ENCODE measurements around the gene ADAMTS15. TPM values are rescaled to one million over a fixed set of nuclear protein-coding genes. Genes with fewer than 3 reads are reported as not detected.
A peak's percentile ranks its signal among the peaks of the same experiment; 100 is the strongest.

The ADAMTS15 gene
- total and polyA plus RNA-seq, 2 of the 4 experiments (the other 2 are of a cell fraction), result 3.0 to 5.0 TPM

DNA sequence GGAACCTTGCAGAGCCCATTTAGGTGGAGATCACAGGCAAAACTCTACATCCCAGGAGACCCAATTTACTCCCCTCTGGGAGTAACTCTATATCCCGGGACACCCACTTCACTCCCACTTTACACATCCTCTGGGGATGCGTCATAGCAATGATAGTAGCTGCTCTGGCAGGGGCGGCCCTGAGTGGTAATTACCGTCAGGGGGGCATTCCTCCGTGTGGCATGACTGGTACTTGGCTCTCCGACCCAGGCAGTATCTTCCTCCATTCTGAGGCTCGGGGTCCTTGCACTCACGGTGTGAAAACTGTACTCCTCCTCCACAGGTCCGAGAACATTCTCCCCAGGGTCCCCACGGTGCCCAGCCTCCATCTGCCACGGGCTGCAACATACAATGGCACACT is 37.2 kb upstream of the ADAMTS15 start:
- peaks cover 17% of the 10 kb centered on the region; the same call in 1 of the 2 replicates for H3K9me1 ChIP-seq (ENCODE audit: insufficient read depth, low read length)
- H3K27ac ChIP-seq (ENCODE audit: insufficient read depth, low read length), result no peak overlapping the region
- H2BK15ac ChIP-seq (ENCODE audit: low read depth, low read length), result 0 out of 3 replicates have a peak overlapping the region, but pooled peaks have one; percentile 56
- BruUV-seq (replicated peaks), result no TSS peak
- WGBS, 2 experiments (ENCODE audit: extremely low coverage in 2 of 2, insufficient read length in 1 of 2), result 97% methylated on average over 5 of the region's 11 CpGs; no CpG with 5 or more reads in 1 of the 2 experiments
- H3K27me3 ChIP-seq (ENCODE audit: control insufficient read depth, insufficient read depth, low read length), result no peaks in the 10 kb centered on the region
- H3K36me3 ChIP-seq (ENCODE audit: control insufficient read depth, insufficient read depth, low read length), result peaks cover 3% of the 10 kb centered on the region; the same call in 1 of the 2 replicates
- CTCF ChIA-PET, result no interaction called here
- H4K20me1 ChIP-seq (ENCODE audit: insufficient read depth, low read length), result peaks cover 6% of the 10 kb centered on the region; the same call in 1 of the 2 replicates
- peak overlapping the region; percentile 61; the same call in 1 of the 2 replicates for H2AK5ac ChIP-seq (ENCODE audit: low read depth, low read length)
- peaks cover 19% of the 10 kb centered on the region for H3K4me1 ChIP-seq (ENCODE audit: control insufficient read depth, insufficient read depth, low read length)
- no peak overlapping the region for H4K8ac ChIP-seq (ENCODE audit: low read depth in 2 of 2, low read length in 2 of 2)
- DNase-seq, result no peak
- H2AK9ac ChIP-seq (replicated peaks; ENCODE audit: low read depth, low read length, poor library complexity), result no peak overlapping the region
- H3K4me3 ChIP-seq (ENCODE audit: insufficient read depth, low read depth, low read length), result no peak overlapping the region
- in situ Hi-C loops (cut with MboI; ENCODE audit: low sequenced_read_pairs), result loop anchor here (25.0 kb wide), 2 partner anchors 1476 to 1651 kb away; no protein-coding TSS in a partner anchor
- no peak overlapping the region for H3K23ac ChIP-seq (ENCODE audit: low read depth, low read length)
- H4K91ac ChIP-seq (ENCODE audit: insufficient read depth, low read depth, low read length), result peak overlapping the region; percentile 10; the same call in 1 of the 2 replicates
- no peak for ATAC-seq (ENCODE audit: low read depth)
- dilution Hi-C loops (cut with HindIII; ENCODE audit: low sequenced_read_pairs, unreplicated experiment), result no loop called here
- POLR2A ChIA-PET (ENCODE audit: unreplicated experiment), result no interaction called here
- no peak overlapping the region for H2AFZ ChIP-seq (replicated peaks; ENCODE audit: low read length, poor library complexity)
- no peak overlapping the region for H3K4me2 ChIP-seq (ENCODE audit: low read depth, low read length)
- H3K9me3 ChIP-seq (ENCODE audit: control insufficient read depth, insufficient read depth, low read length), result no peaks in the 10 kb centered on the region
- TF ChIP-seq MAFK (IDR thresholded peaks at IDR 0.05; ENCODE audit: low read depth, low read length) (no peak), NFE2L2 (IDR thresholded peaks at IDR 0.05; ENCODE audit: low read depth, low read length) (no peak), SMC3 (IDR thresholded peaks at IDR 0.05; ENCODE audit: low read depth, low read length) (no peak), RAD21 (IDR thresholded peaks at IDR 0.05; ENCODE audit: low read length) (no peak), RCOR1 (IDR thresholded peaks at IDR 0.05; ENCODE audit: insufficient replicate concordance, low read length) (no peak), MAZ (IDR thresholded peaks at IDR 0.05; ENCODE audit: borderline replicate concordance, low read depth, low read length) (no peak), CEBPB (IDR thresholded peaks at IDR 0.05; ENCODE audit: low read depth, low read length) (no peak), FOS (IDR thresholded peaks at IDR 0.05; ENCODE audit: low read depth, low read length) (no peak)
- TF ChIP-seq, protein P1, sequence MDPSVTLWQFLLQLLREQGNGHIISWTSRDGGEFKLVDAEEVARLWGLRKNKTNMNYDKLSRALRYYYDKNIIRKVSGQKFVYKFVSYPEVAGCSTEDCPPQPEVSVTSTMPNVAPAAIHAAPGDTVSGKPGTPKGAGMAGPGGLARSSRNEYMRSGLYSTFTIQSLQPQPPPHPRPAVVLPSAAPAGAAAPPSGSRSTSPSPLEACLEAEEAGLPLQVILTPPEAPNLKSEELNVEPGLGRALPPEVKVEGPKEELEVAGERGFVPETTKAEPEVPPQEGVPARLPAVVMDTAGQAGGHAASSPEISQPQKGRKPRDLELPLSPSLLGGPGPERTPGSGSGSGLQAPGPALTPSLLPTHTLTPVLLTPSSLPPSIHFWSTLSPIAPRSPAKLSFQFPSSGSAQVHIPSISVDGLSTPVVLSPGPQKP (IDR thresholded peaks at IDR 0.05; ENCODE audit: borderline replicate concordance, low read depth, low read length), result no peak
- TF ChIP-seq, protein P2, sequence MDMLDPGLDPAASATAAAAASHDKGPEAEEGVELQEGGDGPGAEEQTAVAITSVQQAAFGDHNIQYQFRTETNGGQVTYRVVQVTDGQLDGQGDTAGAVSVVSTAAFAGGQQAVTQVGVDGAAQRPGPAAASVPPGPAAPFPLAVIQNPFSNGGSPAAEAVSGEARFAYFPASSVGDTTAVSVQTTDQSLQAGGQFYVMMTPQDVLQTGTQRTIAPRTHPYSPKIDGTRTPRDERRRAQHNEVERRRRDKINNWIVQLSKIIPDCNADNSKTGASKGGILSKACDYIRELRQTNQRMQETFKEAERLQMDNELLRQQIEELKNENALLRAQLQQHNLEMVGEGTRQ (IDR thresholded peaks at IDR 0.05; ENCODE audit: low read depth, low read length), result no peak
- no peak overlapping the region for H2BK120ac ChIP-seq (ENCODE audit: low read depth, low read length)
- H3K14ac ChIP-seq (replicated peaks; ENCODE audit: low read depth, low read length), result no peak overlapping the region
- H3K18ac ChIP-seq (ENCODE audit: low read depth, low read length), result no peak overlapping the region
- H3K79me1 ChIP-seq (ENCODE audit: low read depth in 1 of 2, low read length in 2 of 2), result no peaks in the 10 kb centered on the region
- H3K9ac ChIP-seq (ENCODE audit: low read depth, low read length), result no peak overlapping the region
- H2BK20ac ChIP-seq (ENCODE audit: low read depth, low read length), result no peak overlapping the region; the same call in 1 of the 2 replicates
- no peak overlapping the region for H2BK5ac ChIP-seq (ENCODE audit: low read depth, low read length, poor library complexity, severe bottlenecking)
- no peak overlapping the region for H4K5ac ChIP-seq (ENCODE audit: low read depth, low read length)
- intact Hi-C loops (cut with micrococcal nuclease), result no loop called here
- no peak overlapping the region for H3K56ac ChIP-seq (ENCODE audit: extremely low read depth, insufficient read depth, low read length)
- H3K4ac ChIP-seq (ENCODE audit: low read depth, low read length), result no peak overlapping the region; the same call in 1 of the 2 replicates

All from IMR-90 (cell line).